ENCODE data around the gene KCNG2. TPM values are rescaled to one million over a fixed set of nuclear protein-coding genes. Genes with fewer than 3 reads are reported as not detected.

The KCNG2 gene
- total and polyA plus RNA-seq, 2 donors (not counting 1 experiment from before 2014, with no cell fraction given) = not detected

- Mint-ChIP-seq H3K4me3 (peak overlapping the region; percentile 44), H3K27ac (no peak overlapping the region), H3K27me3 (peaks cover 61% of the 10 kb centered on the region), H3K4me1 (peaks cover 28% of the 10 kb centered on the region), H3K9me3 (ENCODE audit: insufficient read depth) (no peaks in the 10 kb centered on the region)
- intact Hi-C loops (cut with micrococcal nuclease) = loop anchor here (10.0 kb wide), 1 partner anchor 244 kb away; the partner anchor contains the start of gene RBFA
- H3K4me2 ChIP-seq (replicated peaks; ENCODE audit: low read depth, low read length, poor library complexity, severe bottlenecking) = peak overlapping the region; percentile 66
- no peaks in the 10 kb centered on the region for H4K20me1 ChIP-seq (ENCODE audit: control insufficient read depth, insufficient read depth, low read length, poor library complexity, severe bottlenecking)
- POLR2A ChIA-PET = no interaction called here
- H3K4me1 ChIP-seq (ENCODE audit: control insufficient read depth in 2 of 2, insufficient read depth in 2 of 2, low read length in 2 of 2) = peaks cover 29 to 38% of the 10 kb centered on the region in 2 donors
- no peaks in the 10 kb centered on the region for H3K79me2 ChIP-seq (ENCODE audit: control insufficient read depth, insufficient read depth, low read length)
- no peak overlapping the region for H3K27ac ChIP-seq (ENCODE audit: low read length in 2 of 2)
- 9% methylated on average over 17 of the region's 21 CpGs for WGBS (ENCODE audit: insufficient coverage)
- H3K9me3 ChIP-seq (ENCODE audit: control extremely low read depth in 1 of 3, control insufficient read depth in 2 of 3, insufficient read depth in 1 of 3, low read length in 2 of 3) = peaks cover 0 to 28% (median 0%) of the 10 kb centered on the region in 3 donors
- H2AFZ ChIP-seq (ENCODE audit: insufficient read depth, low read depth, low read length, poor library complexity, severe bottlenecking) = peak overlapping the region; percentile 26
- H3K36me3 ChIP-seq (replicated peaks in 1 of 2; ENCODE audit: control extremely low read depth in 1 of 2, control insufficient read depth in 1 of 2, extremely low read depth in 1 of 2, insufficient read depth in 2 of 2, low read length in 1 of 2) = no peaks in the 10 kb centered on the region
- peak overlapping the region in 2 of 5 experiments; percentile 5 to 12 for H3K4me3 ChIP-seq (ENCODE audit: control extremely low read depth in 1 of 5, extremely low read depth in 1 of 5, insufficient read depth in 1 of 5, low read depth in 2 of 5, low read length in 4 of 5)
- peaks cover 0 to 60% (median 24%) of the 10 kb centered on the region in 4 experiments for H3K27me3 ChIP-seq (replicated peaks in 1 of 4; ENCODE audit: control extremely low read depth in 1 of 4, control insufficient read depth in 3 of 4, insufficient read depth in 4 of 4, low read length in 3 of 4)
- CTCF ChIA-PET = interaction anchor here (0.8 kb wide), 1 partner anchor 36 kb away, joined by 3 read pairs; no protein-coding TSS in a partner anchor
- ATAC-seq (ENCODE audit: low read depth) = no peak
- TF ChIP-seq CTCF (IDR thresholded peaks at IDR 0.05) = no peak
- no peak for TF ChIP-seq EZH2 (IDR thresholded peaks at IDR 0.05; ENCODE audit: borderline replicate concordance, insufficient read depth, low read depth, low read length, poor library complexity, severe bottlenecking)
- H3K9ac ChIP-seq (ENCODE audit: low read length) = no peak overlapping the region
- DNase-seq = peak; percentile 40
These were observed 6.5 kb upstream of the KCNG2 start for GRCh38 chr18:79790996-79791972.
